Mesodermal cell (in vitro differentiated cells): Measurements from ENCODE around the gene GPC5.

Experiments used
- H3K27ac ChIP-seq: 2 replicates; pipeline ENCODE4 v1.7.0; 2013; ENCODE audit warnings: mild to moderate bottlenecking, low read depth, low read length, moderate library complexity; ENCODE audit not compliant: severe bottlenecking
- H3K36me3 ChIP-seq: 2 replicates; pipeline ENCODE4 v1.7.1; 2013; ENCODE audit warnings: mild to moderate bottlenecking, low read length, moderate library complexity; ENCODE audit not compliant: control insufficient read depth, insufficient read depth
- H3K4me1 ChIP-seq: one replicate; pipeline ENCODE4 v1.7.1; 2013; ENCODE audit warnings: mild to moderate bottlenecking, low read length; ENCODE audit not compliant: insufficient read depth, control insufficient read depth, poor library complexity, severe bottlenecking
- H3K4me3 ChIP-seq: 2 replicates; pipeline ENCODE4 v1.7.0; 2013; ENCODE audit warnings: low read length, control low read depth, mild to moderate bottlenecking; ENCODE audit not compliant: insufficient read depth, poor library complexity, severe bottlenecking; ENCODE audit errors: extremely low read depth
- H3K9me3 ChIP-seq: 2 replicates; pipeline ENCODE4 v1.7.1; 2013; ENCODE audit warnings: mild to moderate bottlenecking, low read length, moderate library complexity; ENCODE audit not compliant: control insufficient read depth
- WGBS, 2 experiments: methylation state at CpG; one replicate each; pipeline ENCODE4 v1.1.5; 2013; ENCODE audit warnings: missing lambda C conversion rate in 2 of 2; ENCODE audit not compliant: insufficient coverage in 2 of 2; 5-methylcytosine and 5-hydroxymethylcytosine counted together

GPC5 gene

GRCh38 chr13:91740756-91741155 is 342.3 kb downstream of the GPC5 start:
- 100% methylated on average over 1 to 2 of the region's 2 CpGs for WGBS, 2 experiments
- no peaks in the 10 kb centered on the region for H3K4me1 ChIP-seq
- H3K9me3 ChIP-seq, result no peaks in the 10 kb centered on the region
- no peak overlapping the region for H3K4me3 ChIP-seq
- H3K36me3 ChIP-seq, result no peaks in the 10 kb centered on the region
- H3K27ac ChIP-seq, result no peak overlapping the region

DNA sequence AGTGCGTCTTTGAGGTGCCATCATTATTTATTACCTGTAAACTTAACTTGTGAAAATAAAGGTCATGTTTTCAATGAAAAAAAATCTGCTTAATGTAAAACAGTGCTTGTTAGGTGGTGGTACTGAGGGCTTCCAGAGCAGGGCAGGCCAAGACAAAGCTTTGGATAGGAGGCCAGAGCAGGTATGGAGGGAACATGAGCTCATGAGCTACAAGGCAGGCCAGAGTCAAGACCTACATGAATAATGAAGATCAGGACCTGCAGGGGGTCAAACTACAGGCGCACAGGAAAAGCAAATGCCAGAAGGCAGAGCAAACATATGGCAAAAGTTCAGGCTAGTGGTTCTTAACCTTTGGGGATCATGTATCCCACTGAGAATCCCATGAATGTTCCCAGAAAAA is 343.5 kb downstream of the GPC5 start:
- no peak overlapping the region for H3K27ac ChIP-seq
- 42 to 67% methylated on average over 1 of the region's 2 CpGs for WGBS, 2 experiments

GRCh38 chr13:91744284-91744683 is 345.9 kb downstream of the GPC5 start:
- no peaks in the 10 kb centered on the region for H3K4me1 ChIP-seq
- H3K27ac ChIP-seq, result no peak overlapping the region
- no peak overlapping the region for H3K4me3 ChIP-seq
- no peaks in the 10 kb centered on the region for H3K9me3 ChIP-seq
- H3K36me3 ChIP-seq, result no peaks in the 10 kb centered on the region

More for the DNA sequence above, 343.5 kb downstream of the GPC5 start:
- H3K9me3 ChIP-seq, result no peaks in the 10 kb centered on the region
- no peaks in the 10 kb centered on the region for H3K4me1 ChIP-seq
- H3K36me3 ChIP-seq, result no peaks in the 10 kb centered on the region
- H3K4me3 ChIP-seq, result no peak overlapping the region

DNA sequence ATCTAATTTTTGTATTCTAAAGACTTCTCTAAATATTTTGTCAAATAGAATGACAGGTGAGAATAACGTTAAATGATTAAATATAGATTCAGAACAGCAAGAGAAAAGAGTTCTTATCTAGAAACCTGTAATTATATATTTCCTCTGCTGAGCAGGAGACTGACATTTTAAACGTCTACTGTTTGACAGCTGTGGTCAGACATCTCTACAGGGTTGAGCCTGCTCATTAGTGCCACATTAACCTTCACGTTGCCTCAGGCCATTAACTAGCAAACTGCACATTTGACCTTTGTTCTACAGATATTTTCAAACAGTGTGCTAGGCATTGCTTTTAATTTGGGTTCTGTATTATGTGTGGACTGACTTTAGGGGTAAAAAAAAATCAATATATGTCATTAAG is 347.5 kb downstream of the GPC5 start:
- WGBS, 2 experiments, result 65 to 92% methylated on average over 2 of the region's 3 CpGs
- H3K4me3 ChIP-seq, result no peak overlapping the region

GRCh38 chr13:91747186-91747585 is 348.8 kb downstream of the GPC5 start:
- no peaks in the 10 kb centered on the region for H3K4me1 ChIP-seq
- no peak overlapping the region for H3K27ac ChIP-seq
- H3K36me3 ChIP-seq, result no peaks in the 10 kb centered on the region
- no peak overlapping the region for H3K4me3 ChIP-seq
- H3K9me3 ChIP-seq, result no peaks in the 10 kb centered on the region
- 90% methylated on average over 1 of the region's 2 CpGs; no CpG with 5 or more reads in 1 of the 2 experiments for WGBS, 2 experiments

More for the DNA sequence above, 347.5 kb downstream of the GPC5 start:
- no peaks in the 10 kb centered on the region for H3K36me3 ChIP-seq
- H3K27ac ChIP-seq, result no peak overlapping the region
- no peaks in the 10 kb centered on the region for H3K4me1 ChIP-seq
- no peaks in the 10 kb centered on the region for H3K9me3 ChIP-seq

DNA sequence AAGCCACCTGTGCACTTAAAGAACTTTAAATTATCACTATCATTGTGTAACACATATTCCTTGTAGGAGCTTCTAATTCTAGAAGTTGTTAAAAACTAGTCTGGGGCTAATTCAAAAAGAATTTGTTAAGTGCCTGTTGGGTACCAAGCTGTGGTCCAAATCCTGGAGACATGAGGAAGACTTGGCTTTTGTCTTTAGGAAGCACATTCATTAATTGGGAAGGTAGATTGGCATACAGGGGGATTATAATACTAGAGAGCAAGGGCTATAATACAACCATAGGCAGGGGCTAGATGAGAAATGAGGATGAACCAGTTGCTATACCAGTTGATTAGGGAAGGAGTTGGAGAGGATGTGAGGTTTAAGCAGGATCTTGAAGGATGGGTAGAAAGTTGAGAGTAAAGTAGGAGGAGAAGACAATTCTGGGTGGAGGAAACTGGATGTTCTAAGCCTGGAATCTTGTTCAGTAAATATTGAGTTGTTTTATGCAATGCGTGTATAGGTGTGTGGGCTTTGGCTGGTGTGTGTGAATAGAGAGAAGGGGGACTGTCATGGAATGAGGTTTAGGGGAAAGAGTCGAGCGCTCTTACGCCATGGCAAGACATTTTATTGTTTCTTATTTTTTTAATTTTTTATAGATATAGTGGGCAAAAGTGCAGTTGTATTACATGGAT is 350.1 kb downstream of the GPC5 start:
- no peak overlapping the region for H3K27ac ChIP-seq
- 87 to 91% methylated on average over 1 to 3 of the region's 4 CpGs for WGBS, 2 experiments
- no peaks in the 10 kb centered on the region for H3K4me1 ChIP-seq
- no peak overlapping the region for H3K4me3 ChIP-seq
- no peaks in the 10 kb centered on the region for H3K36me3 ChIP-seq
- H3K9me3 ChIP-seq, result no peaks in the 10 kb centered on the region

DNA sequence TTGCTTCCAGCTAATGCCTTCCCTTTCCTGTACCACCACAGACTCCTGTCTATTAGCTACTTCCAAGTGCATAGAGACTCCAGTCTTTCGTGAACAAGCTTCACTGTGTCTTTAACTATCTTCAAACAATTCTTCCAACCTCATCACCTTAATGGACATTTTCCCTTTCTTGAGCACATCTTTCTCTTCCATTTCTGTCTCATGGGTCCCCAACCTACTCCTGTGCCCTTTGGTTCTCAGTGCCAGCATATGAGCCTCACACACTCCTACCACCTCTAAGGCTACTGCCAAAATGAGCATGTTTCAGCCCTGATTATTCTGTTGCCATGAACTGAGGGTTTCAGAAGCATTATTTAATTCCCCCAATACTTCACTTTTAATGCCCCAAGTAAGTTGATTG is 360.3 kb downstream of the GPC5 start:
- no peaks in the 10 kb centered on the region for H3K36me3 ChIP-seq
- H3K4me1 ChIP-seq, result peaks cover 5% of the 10 kb centered on the region
- 88 to 94% methylated on average over 1 of the region's 1 CpG for WGBS, 2 experiments
- H3K9me3 ChIP-seq, result no peaks in the 10 kb centered on the region
- no peak overlapping the region for H3K27ac ChIP-seq
- no peak overlapping the region for H3K4me3 ChIP-seq

DNA sequence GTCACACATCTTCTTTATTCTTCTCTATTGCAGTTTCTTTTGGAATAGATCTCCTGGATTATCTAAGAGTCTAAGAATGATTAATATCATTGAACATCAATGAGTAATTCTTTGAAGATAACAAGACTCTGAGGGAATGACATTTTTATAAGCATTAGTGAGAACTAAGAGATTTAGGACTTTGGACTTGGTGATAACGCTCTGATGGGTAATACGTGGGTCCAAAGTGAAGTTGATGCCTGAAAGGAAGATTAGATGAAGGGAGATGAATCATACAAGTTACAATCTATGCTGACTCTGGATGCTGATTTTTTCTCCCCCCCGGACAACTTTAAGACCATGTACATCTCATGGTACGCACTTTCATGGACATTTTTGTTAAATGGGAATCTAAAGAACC is 364.5 kb downstream of the GPC5 start:
- Histone ChIP-seq H3K9me3 (no peaks in the 10 kb centered on the region), H3K27ac (no peak overlapping the region), H3K4me3 (no peak overlapping the region), H3K4me1 (peaks cover 5% of the 10 kb centered on the region), H3K36me3 (no peaks in the 10 kb centered on the region)
- 70 to 95% methylated on average over 2 to 3 of the region's 4 CpGs for WGBS, 2 experiments

DNA sequence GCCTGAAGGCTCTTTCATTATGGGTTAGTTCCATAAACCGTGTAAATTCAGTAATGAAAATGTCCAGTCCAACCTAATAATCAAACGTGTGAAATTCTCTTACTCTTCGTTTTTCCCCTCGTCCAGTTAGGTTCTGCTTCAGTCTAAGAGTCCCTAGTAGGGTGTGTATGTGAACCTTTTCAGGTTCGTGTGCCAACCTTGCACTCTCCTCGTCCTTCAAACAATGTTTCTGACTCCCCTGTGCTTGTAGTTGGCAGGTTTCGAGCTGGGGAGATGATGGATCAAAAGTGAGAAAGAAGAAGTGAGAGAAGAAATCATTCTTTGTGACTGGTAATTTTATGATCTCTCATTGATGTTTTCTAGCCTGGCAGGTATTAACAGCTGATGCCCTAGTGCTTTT is 366.1 kb downstream of the GPC5 start:
- Histone ChIP-seq H3K36me3 (no peaks in the 10 kb centered on the region), H3K4me1 (peaks cover 5% of the 10 kb centered on the region), H3K27ac (no peak overlapping the region), H3K4me3 (no peak overlapping the region), H3K9me3 (no peaks in the 10 kb centered on the region)
- WGBS, 2 experiments, result 78 to 85% methylated on average over 2 to 3 of the region's 7 CpGs

DNA sequence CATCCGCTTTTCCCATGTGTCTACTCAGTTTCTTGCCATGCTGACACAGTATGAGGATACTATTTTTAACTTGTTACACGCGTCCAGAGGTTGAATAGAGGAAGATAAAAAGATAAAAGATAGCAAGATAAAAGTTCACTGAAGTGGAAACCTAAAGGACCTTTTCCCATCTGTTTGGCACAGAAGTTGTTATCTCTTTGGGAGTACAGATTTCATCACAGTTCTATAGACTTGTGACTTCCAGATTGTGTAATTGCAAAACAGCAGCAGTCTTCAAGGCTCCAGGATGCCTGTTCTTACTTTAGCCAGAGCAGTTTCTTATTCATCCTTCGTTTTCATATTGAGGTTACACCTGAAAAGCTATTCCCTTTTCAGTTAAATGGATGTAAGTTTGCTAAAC is 369.2 kb downstream of the GPC5 start:
- Histone ChIP-seq H3K27ac (no peak overlapping the region), H3K36me3 (no peaks in the 10 kb centered on the region), H3K4me1 (peaks cover 10% of the 10 kb centered on the region), H3K4me3 (no peak overlapping the region), H3K9me3 (no peaks in the 10 kb centered on the region)
- 83% methylated on average over 3 of the region's 4 CpGs; no CpG with 5 or more reads in 1 of the 2 experiments for WGBS, 2 experiments

DNA sequence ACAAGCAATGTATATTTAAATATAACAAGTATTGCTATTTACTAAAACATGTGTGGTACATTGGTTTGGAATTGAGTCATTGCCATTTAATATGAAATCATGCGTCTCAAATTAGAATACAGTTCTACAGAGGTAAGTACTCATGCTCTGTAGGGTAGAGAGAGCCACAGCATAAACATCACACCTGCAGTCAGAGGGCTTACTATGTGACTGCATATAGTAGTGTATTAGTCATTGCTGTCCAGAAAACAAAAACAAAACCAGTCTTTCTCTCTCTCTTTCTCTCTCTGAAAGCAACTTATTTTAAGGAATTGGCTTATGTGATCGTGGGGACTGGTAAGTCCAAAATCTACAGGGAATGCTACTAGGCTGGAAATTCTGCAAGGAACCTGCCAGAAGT is 370.3 kb downstream of the GPC5 start:
- 100% methylated on average over 1 of the region's 2 CpGs; no CpG with 5 or more reads in 1 of the 2 experiments for WGBS, 2 experiments
- H3K9me3 ChIP-seq, result no peaks in the 10 kb centered on the region
- H3K4me3 ChIP-seq, result no peak overlapping the region
- H3K27ac ChIP-seq, result no peak overlapping the region
- no peaks in the 10 kb centered on the region for H3K36me3 ChIP-seq
- peaks cover 10% of the 10 kb centered on the region for H3K4me1 ChIP-seq
